ENCODE data around the gene IPO11.

The IPO11 gene

DNA sequence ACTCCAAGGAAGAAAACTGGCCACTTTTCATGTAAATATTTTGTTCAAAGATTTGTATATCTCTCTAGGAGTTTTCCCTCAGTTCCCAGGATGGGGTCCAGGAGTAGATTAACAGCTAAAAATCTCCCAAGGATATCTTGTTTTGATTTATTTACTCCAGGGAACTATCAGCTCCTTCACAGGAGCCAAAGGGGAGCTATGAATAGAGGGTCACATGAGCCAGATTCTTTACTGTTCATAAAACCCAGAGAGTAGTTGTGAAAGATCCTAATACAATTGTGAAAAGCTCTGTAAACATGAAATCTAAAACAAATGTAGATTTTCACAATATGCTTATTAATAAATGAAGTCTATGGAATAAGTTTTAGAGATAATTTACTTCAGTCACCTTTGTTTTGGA is 25.7 kb upstream of the IPO11 start:
- peaks cover 0 to 7% (median 0%) of the 10 kb centered on the region in 5 donors for H3K4me1 ChIP-seq (ENCODE audit: control insufficient read depth in 5 of 5, insufficient read depth in 5 of 5, low read length in 5 of 5)
- H3K27me3 ChIP-seq (ENCODE audit: control insufficient read depth in 5 of 5, insufficient read depth in 4 of 5, low read length in 5 of 5), result no peaks in the 10 kb centered on the region
- H3K9me3 ChIP-seq (ENCODE audit: control insufficient read depth in 5 of 5, low read length in 5 of 5), result no peaks in the 10 kb centered on the region
- H3K36me3 ChIP-seq (ENCODE audit: control insufficient read depth in 5 of 5, insufficient read depth in 5 of 5, low read length in 5 of 5), result peaks cover 28 to 62% (median 45%) of the 10 kb centered on the region in 5 donors
- no peak overlapping the region for H3K9ac ChIP-seq (ENCODE audit: low read length in 5 of 5)
- no peak overlapping the region for H3K4me3 ChIP-seq (ENCODE audit: low read depth in 1 of 5, low read length in 5 of 5)
- no peak overlapping the region for H3K27ac ChIP-seq (ENCODE audit: low read depth, low read length)

DNA sequence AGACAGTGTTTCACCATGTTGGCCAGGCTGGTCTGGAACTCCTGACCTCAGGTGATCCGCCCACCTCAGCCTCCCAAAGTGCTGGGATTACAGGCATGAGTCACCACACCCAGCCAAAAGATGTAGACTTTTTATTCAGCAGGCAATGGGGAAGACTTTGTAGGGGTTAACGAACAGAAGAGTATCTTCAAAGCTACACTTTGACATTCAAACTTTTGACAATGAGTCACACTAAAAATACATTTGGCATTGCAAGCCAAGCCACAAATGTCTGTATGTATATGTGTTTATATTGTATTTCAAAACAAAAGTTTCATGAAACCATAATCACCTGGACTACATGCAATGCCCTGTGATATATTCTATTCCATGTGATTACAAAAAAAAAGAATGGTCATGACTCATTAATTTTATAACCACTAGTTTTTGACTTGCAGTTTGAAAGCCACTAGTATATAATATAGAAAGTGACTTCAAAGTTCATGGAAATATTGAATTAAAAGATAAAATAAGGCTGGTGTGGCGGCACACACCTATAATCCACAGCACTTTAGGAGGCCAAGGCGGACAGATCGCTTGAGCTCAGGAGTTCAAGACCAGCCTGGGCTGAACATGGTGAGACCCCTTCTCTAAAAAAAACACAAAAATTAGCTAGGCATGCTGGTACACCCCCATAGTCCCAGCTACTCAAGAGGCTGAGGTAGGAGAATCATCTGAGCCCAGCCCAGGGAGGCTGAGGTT is 17.2 kb upstream of the IPO11 start:
- Histone ChIP-seq H3K27ac (ENCODE audit: low read depth, low read length) (no peak overlapping the region), H3K27me3 (ENCODE audit: control insufficient read depth in 5 of 5, insufficient read depth in 4 of 5, low read length in 5 of 5) (no peaks in the 10 kb centered on the region), H3K4me3 (ENCODE audit: low read depth in 1 of 5, low read length in 5 of 5) (no peak overlapping the region), H3K9ac (ENCODE audit: low read length in 5 of 5) (no peak overlapping the region), H3K36me3 (ENCODE audit: control insufficient read depth in 5 of 5, insufficient read depth in 5 of 5, low read length in 5 of 5) (peaks cover 33 to 69% (median 50%) of the 10 kb centered on the region in 5 donors), H3K9me3 (ENCODE audit: control insufficient read depth in 5 of 5, low read length in 5 of 5) (no peaks in the 10 kb centered on the region), H3K4me1 (ENCODE audit: control insufficient read depth in 5 of 5, insufficient read depth in 5 of 5, low read length in 5 of 5) (no peaks in the 10 kb centered on the region)

DNA sequence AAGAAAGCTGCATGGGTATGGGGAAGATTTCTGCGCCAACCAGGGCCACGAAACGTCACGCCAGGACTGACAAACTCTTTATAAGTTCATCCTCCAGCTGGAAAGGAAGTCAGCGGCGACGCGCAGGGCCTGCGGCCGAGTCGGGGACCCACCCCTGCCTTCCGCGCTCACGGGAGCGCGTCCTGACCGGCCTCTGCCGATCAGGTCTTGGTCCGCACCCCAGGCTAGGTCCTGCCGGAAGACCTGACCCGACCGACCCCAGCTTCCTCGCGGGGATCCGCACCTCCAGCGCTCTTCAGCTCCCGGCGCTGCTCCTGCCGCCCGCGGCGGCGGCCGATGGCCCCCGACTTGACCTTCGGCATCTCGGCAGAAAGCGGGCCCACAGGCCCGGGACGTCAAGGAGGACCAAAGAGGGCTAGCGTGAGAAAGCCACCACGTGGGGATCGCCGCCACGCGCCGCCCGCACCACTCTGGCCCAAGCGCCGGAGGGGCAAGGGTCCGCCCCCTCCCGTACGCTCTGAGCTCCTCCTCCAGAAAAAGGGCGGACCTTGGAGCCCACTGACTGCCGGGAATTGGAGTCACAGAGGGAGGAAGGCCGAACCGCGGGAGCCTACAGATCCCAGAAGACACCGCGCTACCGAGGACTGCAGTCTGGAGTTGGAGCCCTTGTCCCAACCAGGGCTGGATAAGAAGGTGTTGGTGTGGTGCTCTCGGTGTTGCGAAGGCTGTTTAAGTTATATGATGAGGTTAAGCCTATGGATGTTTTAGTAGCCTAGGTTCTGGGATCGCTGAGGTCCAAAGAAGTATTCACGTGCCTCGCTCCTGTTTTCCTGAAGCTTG is 8.9 kb upstream of the IPO11 start, which contains the start of gene DIMT1:
DIMT1 (minus strand) TSS at position 495 of the 840 bp plus-strand sequence; CDS start at position 362, 133 bp downstream.
- Histone ChIP-seq H3K4me3 (ENCODE audit: low read depth in 1 of 5, low read length in 5 of 5) (peak within 1 kb of the TSS; percentile 82 to 96 (median 86)), H3K9me3 (ENCODE audit: control insufficient read depth in 5 of 5, low read length in 5 of 5) (no peaks in the 10 kb centered on the region), H3K27ac (ENCODE audit: low read depth, low read length) (peak within 1 kb of the TSS; percentile 91), H3K27me3 (ENCODE audit: control insufficient read depth in 5 of 5, insufficient read depth in 4 of 5, low read length in 5 of 5) (no peaks in the 10 kb centered on the region), H3K9ac (ENCODE audit: low read length in 5 of 5) (peak within 1 kb of the TSS; percentile 64 to 98 (median 95)), H3K4me1 (ENCODE audit: control insufficient read depth in 5 of 5, insufficient read depth in 5 of 5, low read length in 5 of 5) (peaks cover 0 to 16% (median 12%) of the 10 kb centered on the region in 5 donors), H3K36me3 (ENCODE audit: control insufficient read depth in 5 of 5, insufficient read depth in 5 of 5, low read length in 5 of 5) (peaks cover 0 to 13% (median 6%) of the 10 kb centered on the region in 5 donors)

DNA sequence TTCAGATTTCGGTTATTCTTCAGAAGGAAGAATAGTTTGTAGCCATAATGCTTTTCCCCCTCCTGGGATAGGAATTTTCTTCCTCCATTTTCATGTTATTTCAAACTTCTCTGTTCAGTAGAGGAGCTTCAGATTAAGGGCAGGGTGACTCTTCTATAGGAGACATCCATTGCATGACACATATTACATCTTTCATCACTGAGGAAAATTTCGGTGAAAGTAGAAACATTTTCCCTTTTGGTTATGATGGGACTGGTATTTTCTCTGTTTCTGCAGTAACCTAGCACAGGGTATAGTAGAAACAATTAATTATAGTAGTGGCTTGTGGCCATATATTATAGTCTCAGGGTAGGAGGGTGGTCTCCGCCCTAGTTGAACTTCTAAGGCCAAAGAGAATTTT is 1.1 kb downstream of the IPO11 start:
- Histone ChIP-seq H3K27me3 (ENCODE audit: control insufficient read depth in 5 of 5, insufficient read depth in 4 of 5, low read length in 5 of 5) (no peaks in the 10 kb centered on the region), H3K9me3 (ENCODE audit: control insufficient read depth in 5 of 5, low read length in 5 of 5) (no peaks in the 10 kb centered on the region), H3K36me3 (ENCODE audit: control insufficient read depth in 5 of 5, insufficient read depth in 5 of 5, low read length in 5 of 5) (peaks cover 0 to 2% (median under 1%) of the 10 kb centered on the region in 5 donors), H3K9ac (ENCODE audit: low read length in 5 of 5) (peak overlapping the region in 3 of 5 donors; percentile 85 to 93 (median 90)), H3K27ac (ENCODE audit: low read depth, low read length) (no peak overlapping the region), H3K4me3 (ENCODE audit: low read depth in 1 of 5, low read length in 5 of 5) (peak overlapping the region; percentile 90 to 99 (median 96)), H3K4me1 (ENCODE audit: control insufficient read depth in 5 of 5, insufficient read depth in 5 of 5, low read length in 5 of 5) (peaks cover 0 to 19% (median 18%) of the 10 kb centered on the region in 5 donors)

DNA sequence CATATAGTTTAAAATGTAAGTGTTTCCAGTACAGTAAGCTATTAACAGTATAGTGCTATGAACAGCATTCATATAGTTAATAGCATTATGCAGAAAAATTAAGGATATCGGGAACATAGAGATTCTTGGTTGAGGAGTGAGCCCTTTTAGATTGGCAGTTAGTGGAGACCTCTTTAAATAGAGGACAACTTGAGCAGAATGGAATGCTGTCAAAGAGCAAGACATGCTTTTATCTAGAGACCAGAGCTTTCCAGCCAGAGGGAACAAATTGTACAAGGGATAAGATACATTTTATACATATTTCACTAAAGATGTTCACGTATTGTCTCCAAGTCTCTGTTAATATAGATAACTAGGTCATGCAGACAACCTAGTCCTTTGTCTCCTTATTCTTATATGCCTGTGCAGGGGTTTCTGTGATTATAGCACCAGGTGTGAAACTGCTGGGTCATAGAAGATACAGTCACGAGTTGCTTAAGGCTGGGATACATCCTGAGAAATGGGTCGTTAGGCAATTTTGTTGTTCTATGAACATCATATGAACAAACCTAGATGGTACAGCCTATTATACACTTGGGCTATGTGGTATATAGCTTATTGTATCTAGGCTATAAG is 6.0 kb downstream of the IPO11 start:
- Histone ChIP-seq H3K4me1 (ENCODE audit: control insufficient read depth in 5 of 5, insufficient read depth in 5 of 5, low read length in 5 of 5) (peaks cover 0 to 5% (median 4%) of the 10 kb centered on the region in 5 donors), H3K27me3 (ENCODE audit: control insufficient read depth in 5 of 5, insufficient read depth in 4 of 5, low read length in 5 of 5) (no peaks in the 10 kb centered on the region), H3K36me3 (ENCODE audit: control insufficient read depth in 5 of 5, insufficient read depth in 5 of 5, low read length in 5 of 5) (peaks cover 0 to 3% (median 2%) of the 10 kb centered on the region in 5 donors), H3K9ac (ENCODE audit: low read length in 5 of 5) (no peak overlapping the region), H3K27ac (ENCODE audit: low read depth, low read length) (no peak overlapping the region), H3K4me3 (ENCODE audit: low read depth in 1 of 5, low read length in 5 of 5) (no peak overlapping the region), H3K9me3 (ENCODE audit: control insufficient read depth in 5 of 5, low read length in 5 of 5) (no peaks in the 10 kb centered on the region)

DNA sequence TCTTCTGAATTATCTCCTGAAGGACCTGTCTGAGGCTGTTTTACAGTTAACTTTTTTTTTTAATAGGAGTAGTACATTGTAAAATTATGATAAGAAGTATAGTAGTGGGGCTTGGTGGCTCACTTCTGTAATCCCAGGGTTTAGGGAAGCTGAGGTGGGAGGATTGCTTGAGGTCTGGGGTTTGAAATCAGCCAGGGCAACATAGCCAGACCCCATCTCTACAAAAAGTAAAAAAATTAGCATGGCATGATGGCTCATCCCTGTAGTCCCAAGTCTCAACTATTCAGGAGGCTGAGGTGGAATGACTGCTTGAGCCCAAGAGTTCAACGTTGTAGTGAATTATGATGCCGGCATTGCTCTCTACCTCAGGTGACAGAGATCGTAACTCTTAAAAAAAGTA is 7.0 kb downstream of the IPO11 start:
- H3K4me1 ChIP-seq (ENCODE audit: control insufficient read depth in 5 of 5, insufficient read depth in 5 of 5, low read length in 5 of 5), result no peaks in the 10 kb centered on the region
- H3K9ac ChIP-seq (ENCODE audit: low read length in 5 of 5), result no peak overlapping the region
- H3K36me3 ChIP-seq (ENCODE audit: control insufficient read depth in 5 of 5, insufficient read depth in 5 of 5, low read length in 5 of 5), result peaks cover 0 to 3% (median 2%) of the 10 kb centered on the region in 5 donors
- no peaks in the 10 kb centered on the region for H3K27me3 ChIP-seq (ENCODE audit: control insufficient read depth in 5 of 5, insufficient read depth in 4 of 5, low read length in 5 of 5)
- no peak overlapping the region for H3K4me3 ChIP-seq (ENCODE audit: low read depth in 1 of 5, low read length in 5 of 5)
- no peak overlapping the region for H3K27ac ChIP-seq (ENCODE audit: low read depth, low read length)
- no peaks in the 10 kb centered on the region for H3K9me3 ChIP-seq (ENCODE audit: control insufficient read depth in 5 of 5, low read length in 5 of 5)

DNA sequence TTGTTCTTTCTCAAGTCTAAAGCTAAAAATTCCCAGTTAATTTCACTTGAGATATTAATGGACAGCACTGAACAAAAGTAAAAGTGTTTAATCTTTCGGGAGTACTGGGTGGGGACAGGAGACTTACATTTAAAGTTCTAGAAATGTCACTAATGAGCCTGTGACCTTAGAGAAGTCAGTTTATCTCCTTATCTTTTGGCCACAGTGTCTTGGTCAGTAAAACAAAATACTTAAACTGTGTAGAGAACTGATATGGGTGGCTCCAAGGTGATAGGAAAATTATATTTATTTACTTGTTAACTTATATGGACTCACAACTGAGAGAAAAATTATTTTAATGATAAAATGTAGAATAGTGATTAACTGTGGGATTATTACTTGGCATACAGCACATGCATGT is 8.9 kb downstream of the IPO11 start:
- H3K4me1 ChIP-seq (ENCODE audit: control insufficient read depth in 5 of 5, insufficient read depth in 5 of 5, low read length in 5 of 5), result no peaks in the 10 kb centered on the region
- no peaks in the 10 kb centered on the region for H3K9me3 ChIP-seq (ENCODE audit: control insufficient read depth in 5 of 5, low read length in 5 of 5)
- no peak overlapping the region for H3K27ac ChIP-seq (ENCODE audit: low read depth, low read length)
- H3K27me3 ChIP-seq (ENCODE audit: control insufficient read depth in 5 of 5, insufficient read depth in 4 of 5, low read length in 5 of 5), result no peaks in the 10 kb centered on the region
- no peak overlapping the region for H3K4me3 ChIP-seq (ENCODE audit: low read depth in 1 of 5, low read length in 5 of 5)
- H3K36me3 ChIP-seq (ENCODE audit: control insufficient read depth in 5 of 5, insufficient read depth in 5 of 5, low read length in 5 of 5), result peaks cover 0 to 3% (median 2%) of the 10 kb centered on the region in 5 donors
- no peak overlapping the region for H3K9ac ChIP-seq (ENCODE audit: low read length in 5 of 5)

DNA sequence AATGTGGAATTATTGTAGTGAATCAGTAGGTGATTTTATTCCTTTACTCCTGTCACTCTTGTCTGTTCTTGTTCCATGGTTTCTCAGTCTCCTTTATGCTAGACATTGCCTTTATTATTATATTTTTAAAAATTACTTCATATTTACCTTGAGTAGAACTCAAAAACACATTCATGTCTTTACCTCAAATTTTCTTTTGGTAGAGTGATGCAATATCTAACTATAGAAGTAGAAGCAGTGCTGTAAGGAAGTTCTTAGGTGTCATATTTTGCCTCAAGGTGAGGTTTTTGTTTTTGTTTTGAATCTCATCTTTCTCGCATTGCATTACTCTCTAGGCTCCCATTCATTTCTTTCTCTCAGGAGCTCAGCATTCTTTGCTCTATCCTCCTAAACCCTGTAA is 12.2 kb downstream of the IPO11 start:
- Histone ChIP-seq H3K36me3 (ENCODE audit: control insufficient read depth in 5 of 5, insufficient read depth in 5 of 5, low read length in 5 of 5) (no peaks in the 10 kb centered on the region), H3K9me3 (ENCODE audit: control insufficient read depth in 5 of 5, low read length in 5 of 5) (no peaks in the 10 kb centered on the region), H3K27ac (ENCODE audit: low read depth, low read length) (no peak overlapping the region), H3K4me3 (ENCODE audit: low read depth in 1 of 5, low read length in 5 of 5) (no peak overlapping the region), H3K4me1 (ENCODE audit: control insufficient read depth in 5 of 5, insufficient read depth in 5 of 5, low read length in 5 of 5) (no peaks in the 10 kb centered on the region), H3K27me3 (ENCODE audit: control insufficient read depth in 5 of 5, insufficient read depth in 4 of 5, low read length in 5 of 5) (no peaks in the 10 kb centered on the region), H3K9ac (ENCODE audit: low read length in 5 of 5) (no peak overlapping the region)

DNA sequence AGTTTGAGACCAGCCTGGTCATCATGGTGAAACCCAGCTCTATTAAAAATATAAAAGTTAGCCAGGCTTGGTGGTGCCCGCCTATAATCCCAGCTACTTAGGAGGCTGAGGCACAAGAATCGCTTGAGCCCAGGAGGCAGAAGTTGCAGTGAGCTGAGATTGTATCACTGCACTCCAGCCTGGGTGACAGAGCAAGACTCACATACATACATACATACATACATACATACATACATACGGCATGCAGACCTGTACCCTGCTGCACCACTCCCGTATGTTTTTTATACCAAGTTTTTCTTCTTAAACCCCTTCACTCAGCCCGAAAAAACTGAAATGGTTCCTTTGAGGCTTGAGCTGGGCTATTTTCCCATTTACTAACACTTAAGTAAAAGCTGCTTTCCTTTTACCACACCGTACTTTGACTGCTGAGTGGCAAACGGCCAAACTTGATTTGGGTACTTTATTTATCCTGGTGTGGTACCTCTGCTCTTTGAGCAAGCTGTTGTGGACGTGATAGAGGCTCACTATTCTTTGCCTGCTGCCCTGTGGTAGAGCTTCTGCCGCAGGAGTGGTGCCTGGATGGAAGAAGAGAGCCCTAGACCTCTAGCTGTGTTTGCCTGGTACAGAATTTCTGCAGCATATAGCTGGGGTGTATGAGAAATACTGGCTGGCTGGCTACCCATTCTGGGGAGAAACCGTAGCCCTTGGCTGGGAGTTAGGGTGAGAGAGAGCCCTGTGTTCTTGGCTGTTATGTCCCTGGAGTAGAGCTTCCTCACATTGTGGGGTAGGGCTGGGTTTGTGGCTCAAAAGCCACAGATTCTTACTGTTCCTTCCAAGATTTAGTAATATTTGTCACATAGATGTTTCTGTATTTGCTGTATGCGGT is 19.4 kb downstream of the IPO11 start:
- H3K4me3 ChIP-seq (ENCODE audit: low read depth in 1 of 5, low read length in 5 of 5), result peak overlapping the region in 4 of 5 donors; percentile 3 to 28 (median 22)
- H3K4me1 ChIP-seq (ENCODE audit: control insufficient read depth in 5 of 5, insufficient read depth in 5 of 5, low read length in 5 of 5), result peaks cover 0 to 26% (median 16%) of the 10 kb centered on the region in 5 donors
- no peaks in the 10 kb centered on the region for H3K9me3 ChIP-seq (ENCODE audit: control insufficient read depth in 5 of 5, low read length in 5 of 5)
- peak overlapping the region in 3 of 5 donors; percentile 44 to 62 (median 58) for H3K9ac ChIP-seq (ENCODE audit: low read length in 5 of 5)
- H3K27me3 ChIP-seq (ENCODE audit: control insufficient read depth in 5 of 5, insufficient read depth in 4 of 5, low read length in 5 of 5), result no peaks in the 10 kb centered on the region
- H3K36me3 ChIP-seq (ENCODE audit: control insufficient read depth in 5 of 5, insufficient read depth in 5 of 5, low read length in 5 of 5), result no peaks in the 10 kb centered on the region
- H3K27ac ChIP-seq (ENCODE audit: low read depth, low read length), result peak overlapping the region; percentile 37

All from subcutaneous abdominal adipose tissue (tissue), 5 donors.